G401.6 (cell line): ENCODE results near the gene CLIC4.

Experiments used
- FAIRE-seq: peaks from 2 replicates; lab custom pipeline; 2012; peaks lifted over from hg19 to GRCh38; lab: Jason Lieb, UNC

The CLIC4 gene

DNA sequence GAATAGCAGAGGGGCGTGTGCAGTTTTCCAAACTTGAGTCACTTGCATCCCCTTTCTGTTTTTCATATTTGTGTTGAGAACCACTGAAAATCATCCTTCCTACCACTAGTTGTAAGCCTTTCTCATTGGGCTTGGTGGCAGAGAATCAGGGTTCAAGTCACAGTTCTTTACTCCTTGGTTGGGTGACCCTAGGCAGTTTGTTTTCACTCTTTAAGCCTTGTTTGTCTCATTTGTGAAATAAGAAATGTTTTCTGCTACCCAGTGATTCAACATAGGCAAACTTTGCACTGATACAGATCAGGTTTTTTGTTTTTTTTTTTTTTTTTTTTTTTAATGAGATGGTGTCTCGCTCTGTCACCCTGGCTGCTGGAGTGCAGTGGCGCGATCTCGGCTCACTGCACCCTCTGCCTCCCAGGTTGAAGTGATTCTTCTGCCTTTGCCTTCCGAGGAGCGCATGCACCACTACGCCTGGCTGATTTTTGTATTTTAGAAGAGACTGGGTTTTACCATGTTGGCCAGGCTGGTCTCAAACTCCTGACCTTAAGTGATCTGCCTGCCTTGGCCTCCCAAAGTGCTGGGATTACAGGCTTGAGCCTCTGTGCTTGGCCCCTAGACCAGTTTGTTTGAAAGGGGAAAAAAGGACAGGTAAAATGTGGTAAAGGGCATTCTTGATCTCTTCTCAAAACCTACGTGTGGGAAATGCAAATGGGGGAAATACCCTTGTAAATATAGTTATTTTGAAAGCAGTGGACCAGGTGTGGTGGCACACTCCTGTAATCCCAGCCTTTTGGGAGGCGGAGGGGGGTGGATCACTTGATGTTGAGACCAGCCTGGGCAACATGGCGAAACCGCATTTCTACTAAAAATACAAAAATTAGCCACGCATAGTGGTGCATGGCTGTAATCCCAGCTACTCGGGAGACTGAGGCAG is 3.2 kb downstream of the CLIC4 start:
- no peak for FAIRE-seq

DNA sequence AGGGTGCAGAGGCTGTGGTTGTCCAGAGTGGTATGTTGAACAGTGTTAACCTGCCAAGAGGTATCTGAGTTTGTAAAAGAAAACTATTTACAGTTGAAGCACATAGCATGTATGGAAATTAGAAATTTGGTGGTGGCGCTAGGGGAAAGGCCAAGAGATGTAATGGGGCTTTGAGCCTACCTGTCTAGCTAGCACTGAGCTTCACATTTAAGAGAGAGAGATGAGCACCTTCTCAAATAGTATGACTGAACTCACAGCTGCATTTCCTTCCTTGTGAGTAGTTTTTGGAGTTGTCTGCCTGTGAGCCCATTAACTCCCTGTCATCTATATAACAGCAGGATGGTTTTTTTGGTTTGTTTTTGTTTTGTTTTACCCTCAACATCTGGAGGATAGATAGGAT is 4.0 kb downstream of the CLIC4 start:
- FAIRE-seq, result no peak

DNA sequence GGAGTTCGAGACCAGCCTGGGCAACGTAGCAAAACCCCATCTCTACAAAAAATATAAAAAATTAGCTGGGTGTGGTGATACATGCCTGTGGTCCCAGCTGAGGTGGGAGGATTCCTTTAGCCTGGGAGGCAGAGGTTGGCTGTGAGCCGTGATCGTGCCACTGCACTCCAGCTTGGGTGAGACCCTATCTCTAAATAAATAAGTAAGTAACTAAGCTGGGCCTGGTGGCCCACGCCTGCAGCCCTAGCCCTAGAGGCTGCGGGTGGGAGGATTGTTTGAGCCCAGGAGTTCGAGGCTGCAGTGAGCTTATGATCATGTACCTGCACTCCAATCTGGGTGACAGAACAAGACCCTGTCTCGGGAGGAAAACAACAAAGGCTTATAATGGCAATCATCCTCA is 4.6 kb downstream of the CLIC4 start:
- FAIRE-seq, result no peak

DNA sequence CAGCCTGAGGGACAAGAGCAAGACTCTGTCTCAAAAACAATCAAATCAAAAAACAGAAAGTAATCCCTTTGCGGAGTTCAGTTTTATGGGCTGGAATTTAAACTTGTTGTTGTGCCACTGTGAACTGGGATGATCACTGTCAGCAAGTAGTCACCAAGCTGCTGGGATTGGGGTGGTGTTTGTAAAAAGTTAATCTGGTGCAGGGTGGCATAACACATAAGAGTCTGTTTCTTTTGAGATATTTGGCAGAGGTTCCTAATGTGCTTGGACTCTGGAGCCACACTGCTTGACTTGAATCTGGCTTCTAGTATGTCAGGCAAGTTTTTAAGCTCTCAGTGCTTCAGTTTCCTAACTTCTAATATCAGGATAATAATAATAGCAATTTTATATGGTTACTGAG is 6.6 kb downstream of the CLIC4 start:
- no peak for FAIRE-seq

DNA sequence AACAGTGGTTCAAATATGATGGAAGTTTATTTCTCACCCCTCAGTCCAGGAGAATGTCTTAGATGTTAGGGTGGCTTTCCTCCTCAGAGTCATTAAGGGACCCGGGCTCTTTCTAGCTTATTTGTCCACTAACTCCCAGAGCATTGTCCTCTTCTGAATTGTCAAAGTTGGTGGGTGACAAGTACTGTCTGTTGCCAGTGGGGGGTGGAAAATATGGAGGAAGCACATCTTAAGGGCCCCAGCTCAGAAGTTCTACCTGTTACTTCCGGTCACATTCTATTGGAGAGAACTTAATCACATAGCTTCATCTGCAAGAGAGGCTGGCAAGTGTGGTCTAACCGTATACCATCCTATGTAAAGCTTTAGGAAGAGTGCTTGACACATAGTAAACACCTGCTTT is 7.1 kb downstream of the CLIC4 start:
- no peak for FAIRE-seq

DNA sequence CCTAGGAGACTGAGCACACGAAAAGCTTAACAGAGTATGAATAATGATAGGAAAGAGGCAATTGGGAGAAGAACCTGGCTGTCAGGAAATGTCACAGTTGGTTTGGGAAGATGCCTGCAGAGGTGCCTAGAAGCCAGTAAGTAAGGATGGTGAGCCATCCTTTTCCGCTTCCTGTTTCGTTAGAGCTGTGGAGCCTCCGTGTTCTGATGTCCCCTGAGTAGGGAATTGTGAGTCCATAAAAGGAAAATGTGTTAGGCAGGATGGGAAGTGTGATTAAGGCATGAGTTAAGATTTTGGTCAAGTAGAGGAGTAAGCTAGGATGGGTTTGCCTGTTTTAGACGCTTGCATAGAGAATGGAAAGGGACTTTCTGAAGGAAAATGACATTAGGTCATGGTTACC is 9.0 kb downstream of the CLIC4 start:
- FAIRE-seq, result no peak

DNA sequence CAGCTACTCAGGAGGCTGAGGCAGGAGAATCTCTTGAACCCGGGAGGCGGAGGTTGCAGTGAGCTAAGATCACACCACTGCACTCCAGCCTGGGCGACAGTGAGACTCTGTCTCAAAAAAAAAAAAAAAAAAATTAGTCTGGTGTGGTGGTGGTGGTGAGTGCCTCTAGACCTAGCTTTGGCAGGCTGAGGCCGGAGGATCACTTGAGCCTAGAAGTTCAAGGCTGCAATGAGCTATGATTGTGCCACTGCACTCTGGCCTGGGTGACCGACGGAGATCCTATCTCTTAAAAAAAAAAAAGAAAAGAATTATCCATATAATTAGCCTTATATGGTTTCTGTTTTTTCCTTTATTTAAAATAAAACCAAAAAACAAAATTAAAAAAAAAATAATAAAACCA is 10.1 kb downstream of the CLIC4 start:
- peak; percentile 66 for FAIRE-seq

DNA sequence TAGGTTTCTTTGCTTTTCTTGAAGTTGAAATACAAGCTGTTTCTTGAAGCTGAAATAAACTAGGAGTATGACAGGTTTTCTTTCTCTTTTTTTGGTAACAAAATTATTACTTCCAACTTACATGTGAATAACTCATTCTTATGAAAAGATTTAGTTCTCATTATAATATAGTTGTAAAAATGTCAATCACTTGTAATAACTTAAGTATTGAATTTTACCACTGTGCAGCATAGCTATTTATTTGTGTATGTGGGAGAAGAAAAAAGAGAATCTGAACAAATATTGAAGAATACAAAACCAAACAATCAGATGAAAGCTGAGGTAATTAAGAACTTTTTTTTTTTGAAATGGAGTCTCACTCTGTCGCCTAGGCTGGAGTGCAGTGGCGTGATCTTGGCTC is 11.1 kb downstream of the CLIC4 start:
- peak; percentile 27 for FAIRE-seq

DNA sequence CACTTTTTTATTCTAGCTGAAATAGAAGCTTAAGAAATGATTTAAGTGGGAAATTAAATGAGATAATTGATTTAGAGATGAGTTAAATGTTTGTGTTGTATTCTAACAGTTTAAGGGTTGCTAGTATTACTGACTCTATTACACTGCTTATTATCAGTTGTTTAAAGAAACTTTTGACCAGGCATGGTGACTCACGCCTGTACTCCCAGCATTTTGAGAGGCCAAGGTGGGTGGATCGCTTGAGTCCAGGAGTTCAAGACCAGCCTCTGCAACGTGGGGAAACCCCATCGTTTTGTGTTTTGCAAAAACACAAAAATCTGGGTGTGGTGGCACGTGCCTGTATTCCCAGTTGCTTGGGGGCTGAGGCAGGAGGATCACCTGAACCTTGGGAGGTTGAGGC is 14.2 kb downstream of the CLIC4 start:
- FAIRE-seq, result no peak

DNA sequence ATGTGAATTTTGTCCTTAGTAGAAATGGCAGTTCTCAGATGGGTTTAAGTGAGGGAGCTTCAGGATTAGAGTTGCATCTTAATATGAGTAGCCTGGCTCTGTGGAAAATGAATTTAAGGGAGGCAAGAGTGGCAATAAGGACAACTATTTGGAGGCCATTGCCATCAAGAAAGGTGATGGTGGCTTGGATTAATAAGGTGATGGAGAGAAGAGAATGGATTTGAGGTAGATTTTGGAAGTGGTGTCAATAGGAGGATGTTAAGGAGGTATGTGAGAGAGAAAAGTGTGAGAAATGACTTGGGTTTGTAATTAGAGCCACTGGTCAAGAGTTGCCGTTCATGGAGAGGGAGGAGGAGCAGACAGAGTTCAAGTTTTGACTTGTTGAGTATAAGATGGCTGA is 16.3 kb downstream of the CLIC4 start:
- no peak for FAIRE-seq

DNA sequence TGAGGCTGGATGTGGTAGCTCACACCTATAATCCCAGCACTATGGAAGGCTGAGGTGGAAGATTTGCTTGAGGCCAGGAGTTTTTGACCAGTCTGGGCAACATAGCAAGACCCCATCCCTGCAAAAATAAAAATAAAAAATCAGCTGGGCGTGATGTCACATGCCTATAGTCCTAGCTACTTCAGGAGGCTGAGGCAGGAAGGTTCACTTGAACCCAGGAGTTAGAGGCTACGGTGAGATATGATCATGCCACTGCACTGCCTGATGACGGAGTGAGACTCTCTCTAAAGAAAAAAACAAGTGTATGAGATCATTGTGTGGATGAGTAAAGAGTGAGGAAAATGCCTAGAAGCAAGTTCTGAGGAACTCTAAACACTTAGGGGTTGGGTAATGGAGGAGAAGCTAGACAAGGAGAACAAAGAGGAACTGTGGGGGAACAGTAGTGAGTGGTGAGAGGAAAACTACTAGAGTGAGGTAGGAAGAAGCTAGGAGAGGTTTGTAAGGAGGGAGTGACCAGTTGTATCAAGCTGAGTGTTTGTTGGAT is 17.0 kb downstream of the CLIC4 start:
- FAIRE-seq, result no peak

DNA sequence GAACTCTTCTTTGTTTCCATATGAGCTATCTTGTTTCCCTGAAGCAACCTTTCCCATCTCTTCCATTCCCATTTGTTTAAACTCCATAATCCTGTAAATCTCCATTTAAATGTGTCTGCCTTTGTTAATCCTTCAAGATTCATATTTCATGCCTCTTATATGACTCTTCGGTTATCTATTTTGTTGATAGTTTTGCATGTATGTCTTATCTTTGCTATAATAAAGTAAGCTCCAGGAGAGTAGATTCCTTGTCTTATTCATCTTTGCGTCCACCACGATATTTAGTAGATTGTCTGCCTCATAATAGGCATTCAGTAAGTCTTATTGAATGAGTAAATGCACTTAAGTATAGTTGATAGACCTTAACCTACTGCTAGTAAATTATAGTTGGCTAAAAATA is 18.4 kb downstream of the CLIC4 start:
- no peak for FAIRE-seq

DNA sequence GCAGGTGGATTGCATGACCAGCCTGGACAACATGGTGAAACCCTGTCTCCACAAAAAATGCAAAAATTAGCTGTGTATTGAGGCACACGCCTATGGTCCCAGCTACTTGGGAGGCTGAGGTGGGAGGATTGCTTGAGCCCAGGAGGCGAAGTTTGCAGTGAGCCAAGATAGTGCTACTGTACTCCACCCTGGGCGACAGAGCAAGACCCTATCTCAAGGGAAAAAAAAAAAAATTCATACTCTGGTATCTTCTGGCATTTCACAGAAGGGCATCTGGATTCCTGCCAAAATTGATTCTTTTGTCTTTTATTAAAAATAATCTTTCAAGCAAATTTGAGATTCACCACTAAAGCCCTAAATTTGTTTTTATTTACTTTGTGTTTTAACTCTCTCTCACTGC is 19.2 kb downstream of the CLIC4 start:
- FAIRE-seq, result no peak

DNA sequence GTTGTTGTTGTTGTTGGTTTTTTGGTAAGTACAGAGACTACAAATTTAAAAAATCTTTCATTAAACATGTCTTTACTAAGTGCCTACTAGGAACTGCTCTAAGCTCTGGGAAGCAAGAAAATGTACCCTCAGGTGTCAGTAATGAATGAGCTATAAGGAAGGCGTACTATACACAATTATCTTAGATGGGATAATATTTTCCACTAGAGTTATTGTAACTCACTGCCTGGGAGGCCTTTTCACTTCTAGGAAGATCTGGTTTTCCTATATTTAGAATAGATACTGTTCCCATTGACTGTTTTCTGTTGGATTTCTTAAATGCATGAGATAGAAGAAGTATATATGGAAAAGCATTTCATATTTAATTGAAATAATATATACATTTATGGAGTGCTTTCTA is 19.6 kb downstream of the CLIC4 start:
- FAIRE-seq, result no peak

DNA sequence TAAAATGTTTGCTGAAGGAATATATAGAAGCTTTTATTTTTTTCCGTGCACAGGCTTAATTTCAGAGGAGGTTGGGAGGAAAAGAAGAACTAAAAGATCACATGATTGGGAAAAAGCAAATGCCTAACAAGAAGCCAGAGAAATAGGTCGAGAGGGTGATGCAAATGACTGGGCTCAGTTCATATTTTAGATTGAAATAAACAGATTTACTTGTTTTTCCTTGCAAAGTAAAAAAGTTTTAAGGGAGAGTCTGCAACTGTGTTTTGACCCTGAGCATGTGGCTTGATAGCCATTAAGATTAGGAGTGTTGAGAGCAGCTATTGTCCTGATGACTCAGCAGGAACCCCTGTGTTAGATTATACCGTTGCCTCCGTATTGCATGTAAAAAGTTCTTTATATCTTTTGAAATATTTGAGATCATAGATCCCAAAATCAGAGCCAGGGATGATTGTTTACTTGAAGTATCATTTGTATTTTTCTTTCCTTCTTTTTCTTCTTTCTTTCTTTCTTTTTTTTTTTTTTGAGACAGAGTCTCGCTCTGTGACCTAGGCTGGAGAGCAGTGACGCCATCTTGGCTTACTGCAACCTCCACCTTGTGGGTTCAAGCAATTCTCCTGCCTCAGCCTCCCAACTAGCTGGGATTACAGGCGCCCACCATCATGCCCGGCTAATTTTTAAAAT is 20.2 kb downstream of the CLIC4 start:
- no peak for FAIRE-seq

DNA sequence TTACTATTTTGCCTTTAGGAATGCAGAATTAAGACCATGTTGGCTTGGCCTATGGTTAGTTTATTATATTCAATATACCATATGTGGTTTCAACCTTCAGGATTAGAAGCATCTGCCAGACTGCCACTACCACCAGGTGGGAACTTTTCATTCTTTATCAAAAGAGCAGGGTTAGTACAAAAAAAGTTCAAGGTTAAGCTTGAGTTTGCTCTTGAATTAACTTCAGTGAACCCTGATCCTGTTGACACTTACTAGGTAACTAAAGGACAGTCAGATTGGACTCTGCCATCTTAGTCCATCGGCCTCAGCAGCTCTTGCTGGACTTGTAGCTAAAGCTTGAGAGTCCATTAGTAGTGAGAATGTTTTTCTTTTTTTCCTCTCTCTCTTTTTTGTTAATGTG is 22.1 kb downstream of the CLIC4 start:
- no peak for FAIRE-seq

DNA sequence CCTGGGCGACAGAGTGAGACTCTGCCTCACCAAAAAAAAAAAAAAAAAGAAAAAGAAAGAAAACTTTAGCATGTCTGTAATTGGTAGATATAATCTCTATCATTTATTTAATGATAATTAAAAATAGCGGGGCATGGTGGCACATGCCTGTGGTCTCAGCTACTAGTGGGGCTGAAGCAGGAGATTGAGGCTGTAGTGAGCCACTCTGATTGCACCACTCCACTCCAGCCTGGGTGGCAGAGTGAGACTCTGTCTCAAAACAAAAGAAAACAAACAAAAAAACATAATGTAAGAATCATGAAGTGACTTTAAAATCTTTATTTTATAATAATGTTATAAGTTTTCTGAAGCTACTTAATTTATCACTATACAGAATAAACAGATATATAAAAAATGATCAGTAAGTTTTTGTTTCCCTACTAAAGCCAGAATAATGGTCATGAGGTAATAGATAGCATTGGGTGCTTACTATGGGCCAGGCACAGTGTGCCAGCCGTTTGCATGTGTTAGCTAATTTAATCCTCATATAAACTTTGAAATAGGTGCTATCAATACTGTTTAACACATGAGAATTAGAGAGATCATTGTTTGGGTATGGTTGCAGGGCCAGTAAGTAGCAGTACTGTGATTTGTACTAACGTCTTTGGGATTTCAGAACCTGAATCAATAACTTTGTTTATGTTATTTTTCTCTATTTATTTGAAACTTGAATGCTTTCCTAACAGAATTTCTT is 23.8 kb downstream of the CLIC4 start:
- FAIRE-seq, result peak; percentile 27

DNA sequence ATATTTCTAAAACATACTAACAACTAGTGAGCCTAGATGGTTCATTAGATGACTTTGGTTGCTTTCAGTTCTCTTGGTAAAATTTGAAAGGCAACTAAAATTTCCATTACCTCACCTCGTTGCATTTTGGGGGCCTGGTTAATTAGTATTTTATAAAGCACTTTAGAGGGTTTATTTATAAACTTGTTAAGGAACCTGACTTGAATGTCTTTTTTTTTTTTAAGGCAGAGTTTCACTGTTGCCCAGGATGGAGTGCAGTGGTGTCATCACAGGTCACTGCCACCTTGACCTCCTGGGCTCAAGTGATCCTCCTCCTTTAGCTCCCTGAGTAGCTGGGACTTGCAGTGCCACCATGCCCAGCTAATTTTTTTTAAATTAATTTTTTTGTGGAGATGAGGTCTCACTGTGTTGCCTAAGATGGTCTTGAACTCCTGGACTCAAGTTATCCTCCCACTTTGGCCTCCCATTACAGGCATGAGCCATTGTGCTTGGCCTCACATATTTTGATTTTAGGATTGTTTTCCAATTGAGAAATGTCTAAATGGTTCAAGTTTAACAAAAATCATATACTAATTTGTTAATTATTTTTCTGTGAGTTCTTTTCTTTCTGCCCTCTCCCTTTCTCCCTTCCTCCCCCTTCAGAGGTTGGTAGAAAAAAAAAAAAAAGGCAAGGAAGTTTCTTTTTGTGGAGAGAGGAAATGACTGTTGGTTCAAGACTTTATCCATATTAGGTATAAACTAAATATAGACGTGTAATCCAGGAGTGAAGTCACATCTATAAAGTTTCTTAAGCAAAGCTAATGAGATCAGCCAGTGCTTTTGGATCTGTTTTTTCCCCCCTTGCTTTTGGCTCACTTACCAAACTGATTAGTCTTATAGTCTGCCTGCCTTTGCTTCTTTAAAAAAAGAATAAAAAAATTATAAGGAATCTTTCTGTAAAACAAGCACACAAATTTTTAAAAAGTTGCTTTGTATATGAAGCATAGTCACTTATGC is 24.7 kb downstream of the CLIC4 start:
- peak; percentile 13 for FAIRE-seq

DNA sequence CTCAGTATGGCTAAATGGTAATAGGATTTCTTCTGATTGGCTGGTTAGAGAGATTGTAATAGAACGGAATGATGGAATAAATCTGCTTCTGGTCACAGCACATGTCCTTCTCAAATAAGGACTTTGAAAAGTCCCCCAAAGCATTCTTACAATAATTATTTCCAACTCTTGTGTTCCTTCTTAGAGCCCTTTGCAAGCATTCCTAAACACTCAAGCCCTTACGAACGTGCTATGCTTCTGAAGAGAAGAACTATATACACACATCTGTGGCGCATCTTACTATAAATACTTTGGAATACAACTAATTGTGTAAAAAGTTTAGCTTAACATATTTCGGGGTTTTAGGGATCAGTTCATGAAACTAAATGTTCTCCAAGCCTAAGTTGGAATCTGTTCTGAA is 25.6 kb downstream of the CLIC4 start:
- no peak for FAIRE-seq

DNA sequence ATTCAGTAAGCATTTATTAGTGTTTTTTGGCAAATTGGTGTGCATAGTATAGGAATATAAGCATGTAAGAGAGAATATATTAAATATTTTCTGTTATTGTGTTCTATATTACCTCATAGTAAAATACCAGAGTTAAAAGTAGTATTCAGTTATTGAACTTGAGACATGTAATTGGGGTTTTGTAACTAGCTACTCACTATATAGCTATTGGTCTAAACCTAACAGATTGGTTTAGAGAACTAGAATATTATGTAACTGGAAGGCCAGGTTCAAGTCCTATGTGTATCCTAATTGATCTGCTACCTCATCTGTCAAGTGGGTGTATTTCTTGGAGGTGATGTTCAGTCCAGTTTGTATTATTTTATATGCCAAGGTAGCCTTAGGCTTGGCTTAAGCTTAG is 26.3 kb downstream of the CLIC4 start:
- peak; percentile 58 for FAIRE-seq

DNA sequence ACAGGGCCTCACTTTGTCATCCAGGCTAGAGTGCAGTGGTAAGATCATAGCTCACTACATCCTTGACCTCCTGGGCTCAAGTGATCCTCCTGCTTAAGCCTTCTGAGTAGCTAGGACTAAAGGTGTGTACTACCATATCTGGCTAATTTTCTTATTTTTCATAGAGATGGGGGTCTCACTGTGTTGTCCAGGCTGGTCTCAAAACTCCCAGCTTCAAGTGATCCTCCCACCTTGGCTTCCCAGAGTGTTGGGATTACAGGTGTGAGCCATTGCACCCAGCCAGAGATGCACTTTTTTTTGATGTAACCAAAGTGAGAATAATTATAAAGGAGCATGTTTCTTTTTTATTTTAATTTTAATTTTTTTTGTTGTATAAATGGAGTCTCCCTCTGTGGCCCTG is 28.4 kb downstream of the CLIC4 start:
- no peak for FAIRE-seq

DNA sequence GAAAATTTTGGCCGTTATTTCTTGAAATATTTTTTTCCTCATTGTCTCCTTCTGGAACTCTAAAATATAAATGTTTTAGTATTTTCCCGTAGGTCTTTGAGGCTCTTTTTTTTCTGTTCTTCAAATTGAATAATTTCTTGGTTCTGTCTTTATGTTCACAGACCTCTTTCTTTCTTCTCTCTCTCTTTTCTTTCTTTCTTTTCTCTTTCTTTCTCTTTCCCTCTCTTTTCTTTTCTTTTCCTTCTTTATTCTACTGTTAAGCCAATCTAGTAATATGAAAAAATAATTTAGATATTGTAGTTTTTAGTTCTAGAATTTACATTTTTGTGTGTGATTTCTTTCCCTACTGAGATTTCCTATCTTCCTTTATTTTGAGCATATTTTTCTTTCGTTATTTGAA is 30.1 kb downstream of the CLIC4 start:
- peak; percentile 68 for FAIRE-seq
